ENCODE measurements around the gene KCNQ1. TPM values are rescaled to one million over a fixed set of nuclear protein-coding genes. Genes with fewer than 3 reads are reported as not detected.

The KCNQ1 gene
- total RNA-seq, 1 experiment from 2014 or later: 10.7 TPM

DNA sequence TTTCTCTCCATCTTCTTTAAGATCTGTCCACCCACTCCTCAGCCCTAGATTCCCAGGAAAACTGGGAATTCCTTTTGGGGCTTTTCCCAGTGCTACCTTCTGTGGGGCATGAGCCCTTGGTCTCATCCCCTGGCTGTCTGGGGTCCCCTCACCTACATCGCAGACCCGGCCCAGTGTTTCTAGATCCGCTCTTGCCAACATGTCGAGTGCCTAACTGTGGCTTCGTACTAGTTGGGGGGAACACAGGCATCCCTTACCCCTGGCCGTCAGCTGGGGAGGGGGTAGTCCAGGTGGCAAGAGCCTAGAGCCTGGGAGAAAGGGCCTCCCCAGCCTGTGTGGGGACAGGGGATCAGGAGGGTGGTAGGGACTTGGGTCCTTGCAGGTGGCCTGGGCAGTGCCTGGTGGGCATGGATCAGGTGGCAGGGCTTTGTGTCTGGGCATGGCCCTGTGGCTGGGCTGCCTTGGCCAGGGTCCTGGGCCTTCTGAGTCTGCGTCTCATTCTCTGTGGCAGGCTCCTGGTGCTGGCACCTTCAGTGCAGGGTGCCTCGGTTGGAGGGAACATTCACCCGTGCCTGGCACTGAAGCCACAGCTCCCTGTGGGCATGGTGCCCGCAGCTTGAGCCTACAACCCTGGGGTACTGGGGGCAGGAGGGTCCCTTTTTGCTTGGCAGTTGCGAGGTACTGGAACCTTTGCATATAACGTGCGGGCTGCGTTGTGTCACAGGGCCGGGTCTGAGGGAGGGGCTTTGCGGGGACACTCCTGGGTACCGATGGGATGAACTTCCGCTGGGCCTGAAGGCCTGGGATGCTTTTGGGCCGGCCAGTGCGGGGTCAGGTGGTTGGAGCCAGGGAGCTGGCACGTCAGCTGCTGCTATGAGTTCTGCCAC, 4.1 kb downstream of the KCNQ1 start:
- no peak overlapping the region for H3K9ac ChIP-seq (ENCODE audit: low read length)
- H3K4me3 ChIP-seq (replicated peaks in 1 of 2; ENCODE audit: low read depth in 1 of 2, low read length in 2 of 2): no peak overlapping the region
- intact Hi-C loops (cut with micrococcal nuclease): no loop called here
- no TSS peak for BruUV-seq (replicated peaks)
- no peak overlapping the region for H2AFZ ChIP-seq (ENCODE audit: low read depth, low read length, poor library complexity, severe bottlenecking)
- ChIA-PET POLR2A (interaction anchor here (1.3 kb wide), 1 partner anchor 11 kb away, joined by 3 read pairs; no protein-coding TSS in a partner anchor), RAD21 (ENCODE audit: low non-redundant PET in 1 of 2, low total read pairs in 2 of 2, uncharacterized antibody in 2 of 2, unreplicated experiment in 2 of 2) (no interaction called here), CTCF (no interaction called here)
- H3K27me3 ChIP-seq (ENCODE audit: insufficient read depth, low read length): peaks cover under 1% of the 10 kb centered on the region; the same call in 1 of the 2 replicates
- no peaks in the 10 kb centered on the region for H3K36me3 ChIP-seq (ENCODE audit: control insufficient read depth in 1 of 2, insufficient read depth in 2 of 2, low read length in 2 of 2)
- H3K9me2 ChIP-seq (ENCODE audit: insufficient read depth): no peaks in the 10 kb centered on the region
- ATAC-seq (no peak), DNase-seq (ENCODE audit: low read depth, low spot score) (no peak)
- peaks cover 10 to 16% of the 10 kb centered on the region in 2 experiments; a peak in 3 of 4 replicates for H3K4me1 ChIP-seq (ENCODE audit: control insufficient read depth in 1 of 2, insufficient read depth in 2 of 2, low read length in 2 of 2)
- no peaks in the 10 kb centered on the region for H3K9me3 ChIP-seq (ENCODE audit: control insufficient read depth in 1 of 2, insufficient read depth in 1 of 2, low read depth in 1 of 2, low read length in 2 of 2)
- H3K4me2 ChIP-seq (ENCODE audit: low read length): no peak overlapping the region
- H3K27ac ChIP-seq (ENCODE audit: low read depth, low read length): no peak overlapping the region
- TF ChIP-seq, protein P1, sequence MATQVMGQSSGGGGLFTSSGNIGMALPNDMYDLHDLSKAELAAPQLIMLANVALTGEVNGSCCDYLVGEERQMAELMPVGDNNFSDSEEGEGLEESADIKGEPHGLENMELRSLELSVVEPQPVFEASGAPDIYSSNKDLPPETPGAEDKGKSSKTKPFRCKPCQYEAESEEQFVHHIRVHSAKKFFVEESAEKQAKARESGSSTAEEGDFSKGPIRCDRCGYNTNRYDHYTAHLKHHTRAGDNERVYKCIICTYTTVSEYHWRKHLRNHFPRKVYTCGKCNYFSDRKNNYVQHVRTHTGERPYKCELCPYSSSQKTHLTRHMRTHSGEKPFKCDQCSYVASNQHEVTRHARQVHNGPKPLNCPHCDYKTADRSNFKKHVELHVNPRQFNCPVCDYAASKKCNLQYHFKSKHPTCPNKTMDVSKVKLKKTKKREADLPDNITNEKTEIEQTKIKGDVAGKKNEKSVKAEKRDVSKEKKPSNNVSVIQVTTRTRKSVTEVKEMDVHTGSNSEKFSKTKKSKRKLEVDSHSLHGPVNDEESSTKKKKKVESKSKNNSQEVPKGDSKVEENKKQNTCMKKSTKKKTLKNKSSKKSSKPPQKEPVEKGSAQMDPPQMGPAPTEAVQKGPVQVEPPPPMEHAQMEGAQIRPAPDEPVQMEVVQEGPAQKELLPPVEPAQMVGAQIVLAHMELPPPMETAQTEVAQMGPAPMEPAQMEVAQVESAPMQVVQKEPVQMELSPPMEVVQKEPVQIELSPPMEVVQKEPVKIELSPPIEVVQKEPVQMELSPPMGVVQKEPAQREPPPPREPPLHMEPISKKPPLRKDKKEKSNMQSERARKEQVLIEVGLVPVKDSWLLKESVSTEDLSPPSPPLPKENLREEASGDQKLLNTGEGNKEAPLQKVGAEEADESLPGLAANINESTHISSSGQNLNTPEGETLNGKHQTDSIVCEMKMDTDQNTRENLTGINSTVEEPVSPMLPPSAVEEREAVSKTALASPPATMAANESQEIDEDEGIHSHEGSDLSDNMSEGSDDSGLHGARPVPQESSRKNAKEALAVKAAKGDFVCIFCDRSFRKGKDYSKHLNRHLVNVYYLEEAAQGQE (IDR thresholded peaks at IDR 0.05; ENCODE audit: low read depth): no peak
- no peak for TF ChIP-seq SRF (IDR thresholded peaks at IDR 0.05; ENCODE audit: low read depth)
- no peaks in the 10 kb centered on the region for H3K79me2 ChIP-seq (ENCODE audit: insufficient read depth, low read length)
- H4K20me1 ChIP-seq (ENCODE audit: insufficient read depth): no peaks in the 10 kb centered on the region
